NCI-H2227 (cell line): Measurements from ENCODE around the gene FCHO2.

Experiments used
- DNase-seq: peaks from one replicate; lab custom pipeline; 2025; ENCODE audit not compliant: unreplicated experiment; lab: John Stamatoyannopoulos, UW

FCHO2 gene

GRCh38 chr5:73106335-73106734 is 150.5 kb downstream of the FCHO2 start:
- DNase-seq, result no peak

GRCh38 chr5:73110190-73110589 is 154.3 kb downstream of the FCHO2 start:
- DNase-seq, result no peak

GRCh38 chr5:73111536-73111935 is 155.7 kb downstream of the FCHO2 start:
- no peak for DNase-seq

GRCh38 chr5:73112359-73112758 is 156.5 kb downstream of the FCHO2 start:
- DNase-seq, result no peak

GRCh38 chr5:73114044-73114688 is 158.3 kb downstream of the FCHO2 start:
- no peak for DNase-seq

GRCh38 chr5:73115399-73116051 is 159.7 kb downstream of the FCHO2 start:
- DNase-seq, result no peak

- no peak for DNase-seq
Measured at GRCh38 chr5:73116506-73116905, 160.7 kb downstream of the FCHO2 start.

GRCh38 chr5:73117088-73117740 is 161.4 kb downstream of the FCHO2 start:
- DNase-seq, result no peak

GRCh38 chr5:73118391-73118973 is 162.6 kb downstream of the FCHO2 start:
- DNase-seq, result no peak

GRCh38 chr5:73119451-73120157 is 163.8 kb downstream of the FCHO2 start:
- DNase-seq, result no peak

- DNase-seq, result peak; percentile 11
Measured at GRCh38 chr5:73120222-73121118, 164.6 kb downstream of the FCHO2 start, which contains the start of gene TMEM171. Gene TMEM171, plus strand, starts transcription at chr5:73120575. Its CDS starts 2,799 bp downstream, at chr5:73123374.

GRCh38 chr5:73121119-73121463 is 165.2 kb downstream of the FCHO2 start:
- DNase-seq, result no peak

- DNase-seq, result no peak
Measured at GRCh38 chr5:73122875-73123810, 167.3 kb downstream of the FCHO2 start.

- DNase-seq, result no peak
Measured at GRCh38 chr5:73125289-73125688, 169.4 kb downstream of the FCHO2 start.

GRCh38 chr5:73126381-73126780 is 170.5 kb downstream of the FCHO2 start:
- DNase-seq, result no peak

GRCh38 chr5:73126957-73127356 is 171.1 kb downstream of the FCHO2 start:
- no peak for DNase-seq

GRCh38 chr5:73129143-73129542 is 173.3 kb downstream of the FCHO2 start:
- no peak for DNase-seq

- no peak for DNase-seq
Measured at GRCh38 chr5:73130811-73131210, 175.0 kb downstream of the FCHO2 start.

- no peak for DNase-seq
Measured at GRCh38 chr5:73131711-73132425, 176.0 kb downstream of the FCHO2 start.
